ENCODE measurements around the gene MATR3. TPM values are rescaled to one million over a fixed set of nuclear protein-coding genes. Genes with fewer than 3 reads are reported as not detected.

Gene MATR3
- total RNA-seq, 2 donors from 2014 or later: 194 to 264 TPM

DNA sequence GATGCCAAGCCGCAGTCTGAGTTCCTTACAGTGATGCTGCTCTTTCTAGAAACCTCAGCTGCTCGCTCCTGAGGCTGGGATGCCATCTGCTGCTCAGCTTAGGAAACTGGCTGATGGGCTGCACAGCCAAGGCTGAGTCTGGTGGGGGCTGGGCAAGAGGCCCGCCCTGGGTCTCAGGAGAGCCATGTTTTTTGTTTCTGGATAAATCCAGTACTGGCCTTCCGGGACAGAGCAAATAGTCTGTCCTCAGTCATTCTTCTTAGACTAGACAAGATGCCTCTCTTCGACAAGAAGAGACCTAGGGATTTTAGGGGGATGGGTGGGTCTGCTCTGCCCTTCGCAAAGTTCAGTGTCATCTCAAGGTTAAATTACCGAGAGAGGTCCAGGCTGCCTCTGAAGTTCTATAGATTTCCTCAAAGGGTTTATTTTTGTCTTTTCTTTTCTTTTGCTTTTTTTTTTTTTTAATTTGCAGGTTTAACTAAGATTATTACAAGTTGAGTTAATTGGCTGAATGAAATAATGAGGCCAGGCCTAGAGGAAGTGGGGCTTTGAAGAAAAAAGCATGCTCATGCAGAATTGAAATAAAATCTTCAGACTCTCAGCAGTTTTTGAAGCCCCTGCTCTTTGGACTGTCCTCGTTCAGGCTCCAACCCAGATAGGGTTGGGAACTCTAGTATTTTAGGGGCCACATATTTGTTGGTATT lies 30.6 kb upstream of the MATR3 start:
- no peak overlapping the region for H3K27ac ChIP-seq
- peak; percentile 90 for ATAC-seq (ENCODE audit: insufficient number of reproducible peaks, low FRiP score, low read depth)
- TF ChIP-seq, protein P1, sequence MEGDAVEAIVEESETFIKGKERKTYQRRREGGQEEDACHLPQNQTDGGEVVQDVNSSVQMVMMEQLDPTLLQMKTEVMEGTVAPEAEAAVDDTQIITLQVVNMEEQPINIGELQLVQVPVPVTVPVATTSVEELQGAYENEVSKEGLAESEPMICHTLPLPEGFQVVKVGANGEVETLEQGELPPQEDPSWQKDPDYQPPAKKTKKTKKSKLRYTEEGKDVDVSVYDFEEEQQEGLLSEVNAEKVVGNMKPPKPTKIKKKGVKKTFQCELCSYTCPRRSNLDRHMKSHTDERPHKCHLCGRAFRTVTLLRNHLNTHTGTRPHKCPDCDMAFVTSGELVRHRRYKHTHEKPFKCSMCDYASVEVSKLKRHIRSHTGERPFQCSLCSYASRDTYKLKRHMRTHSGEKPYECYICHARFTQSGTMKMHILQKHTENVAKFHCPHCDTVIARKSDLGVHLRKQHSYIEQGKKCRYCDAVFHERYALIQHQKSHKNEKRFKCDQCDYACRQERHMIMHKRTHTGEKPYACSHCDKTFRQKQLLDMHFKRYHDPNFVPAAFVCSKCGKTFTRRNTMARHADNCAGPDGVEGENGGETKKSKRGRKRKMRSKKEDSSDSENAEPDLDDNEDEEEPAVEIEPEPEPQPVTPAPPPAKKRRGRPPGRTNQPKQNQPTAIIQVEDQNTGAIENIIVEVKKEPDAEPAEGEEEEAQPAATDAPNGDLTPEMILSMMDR (IDR thresholded peaks at IDR 0.05): peak; percentile 86
- peaks cover 3 to 8% of the 10 kb centered on the region in 2 donors for H3K4me1 ChIP-seq (ENCODE audit: control insufficient read depth in 1 of 2, low read depth in 2 of 2)
- no peak overlapping the region for H3K4me3 ChIP-seq
- no peaks in the 10 kb centered on the region for H3K27me3 ChIP-seq (replicated peaks; ENCODE audit: insufficient read depth)
- no peaks in the 10 kb centered on the region for H3K36me3 ChIP-seq
- no peaks in the 10 kb centered on the region for H3K9me3 ChIP-seq
- peak; percentile 46 for DNase-seq (ENCODE audit: low spot score)

- Histone ChIP-seq H3K4me1 (ENCODE audit: control insufficient read depth in 1 of 2, low read depth in 2 of 2) (peaks cover 3 to 8% of the 10 kb centered on the region in 2 donors), H3K4me3 (no peak overlapping the region), H3K27ac (no peak overlapping the region), H3K27me3 (replicated peaks; ENCODE audit: insufficient read depth) (no peaks in the 10 kb centered on the region), H3K36me3 (no peaks in the 10 kb centered on the region), H3K9me3 (no peaks in the 10 kb centered on the region)
- DNase-seq (ENCODE audit: low spot score) (no peak), ATAC-seq (ENCODE audit: insufficient number of reproducible peaks, low FRiP score, low read depth) (no peak)
- TF ChIP-seq, protein P1 (IDR thresholded peaks at IDR 0.05): no peak
These were observed 30.0 kb upstream of the MATR3 start for GRCh38 chr5:139263536-139263935.

GRCh38 chr5:139263946-139264345 lies 29.6 kb upstream of the MATR3 start:
- Histone ChIP-seq H3K27me3 (replicated peaks; ENCODE audit: insufficient read depth) (no peaks in the 10 kb centered on the region), H3K27ac (no peak overlapping the region), H3K9me3 (no peaks in the 10 kb centered on the region), H3K4me1 (ENCODE audit: control insufficient read depth in 1 of 2, low read depth in 2 of 2) (peaks cover 3 to 8% of the 10 kb centered on the region in 2 donors), H3K36me3 (no peaks in the 10 kb centered on the region), H3K4me3 (no peak overlapping the region)
- DNase-seq (ENCODE audit: low spot score) (no peak), ATAC-seq (ENCODE audit: insufficient number of reproducible peaks, low FRiP score, low read depth) (no peak)
- TF ChIP-seq, protein P1 (IDR thresholded peaks at IDR 0.05): no peak

- DNase-seq (ENCODE audit: low spot score): no peak
- no peak overlapping the region for H3K27ac ChIP-seq
- H3K9me3 ChIP-seq: no peaks in the 10 kb centered on the region
- no peaks in the 10 kb centered on the region for H3K27me3 ChIP-seq (replicated peaks; ENCODE audit: insufficient read depth)
- peaks cover 3 to 8% of the 10 kb centered on the region in 2 donors for H3K4me1 ChIP-seq (ENCODE audit: control insufficient read depth in 1 of 2, low read depth in 2 of 2)
- ATAC-seq (ENCODE audit: insufficient number of reproducible peaks, low FRiP score, low read depth): no peak
- TF ChIP-seq, protein P1 (IDR thresholded peaks at IDR 0.05): no peak
- H3K36me3 ChIP-seq: no peaks in the 10 kb centered on the region
- H3K4me3 ChIP-seq: no peak overlapping the region
These were observed 28.5 kb upstream of the MATR3 start for GRCh38 chr5:139265001-139265400.

GRCh38 chr5:139266236-139266635 lies 27.3 kb upstream of the MATR3 start:
- Histone ChIP-seq H3K36me3 (no peaks in the 10 kb centered on the region), H3K27me3 (replicated peaks; ENCODE audit: insufficient read depth) (no peaks in the 10 kb centered on the region), H3K4me3 (no peak overlapping the region), H3K9me3 (no peaks in the 10 kb centered on the region), H3K4me1 (ENCODE audit: control insufficient read depth in 1 of 2, low read depth in 2 of 2) (peaks cover 3 to 13% of the 10 kb centered on the region in 2 donors), H3K27ac (no peak overlapping the region)
- no peak for DNase-seq (ENCODE audit: low spot score)
- ATAC-seq (ENCODE audit: insufficient number of reproducible peaks, low FRiP score, low read depth): no peak
- TF ChIP-seq, protein P1 (IDR thresholded peaks at IDR 0.05): no peak
